ENCODE measurements around the gene SMOC2. TPM values are rescaled to one million over a fixed set of nuclear protein-coding genes. Genes with fewer than 3 reads are reported as not detected.

SMOC2 gene
- polyA plus RNA-seq, 1 of the 3 experiments (the other 2 are of a cell fraction) = not detected

GRCh38 chr6:168397012-168397411 lies 44.0 kb upstream of the SMOC2 start:
- Histone ChIP-seq H3F3A (replicated peaks; ENCODE audit: insufficient read depth) (no peaks in the 10 kb centered on the region), H4K20me1 (ENCODE audit: insufficient read depth) (no peaks in the 10 kb centered on the region), H3K36me3 (replicated peaks in 1 of 2; ENCODE audit: control insufficient read depth in 1 of 2, insufficient read depth in 2 of 2, low read length in 1 of 2) (no peaks in the 10 kb centered on the region), H3K4me2 (no peak overlapping the region), H3K9me2 (no peaks in the 10 kb centered on the region), H3K27ac (ENCODE audit: low read depth in 2 of 2, low read length in 1 of 2) (no peak overlapping the region), H2AFZ (ENCODE audit: low read depth) (no peak overlapping the region), H3K27me3 (ENCODE audit: insufficient read depth) (no peaks in the 10 kb centered on the region), H3K4me1 (ENCODE audit: control insufficient read depth in 1 of 2, insufficient read depth in 2 of 2, low read depth in 1 of 2, low read length in 1 of 2) (no peaks in the 10 kb centered on the region), H3K4me3 (ENCODE audit: low read depth in 2 of 2, low read length in 1 of 2) (no peak overlapping the region), H3K9ac (no peak overlapping the region), H3K79me2 (ENCODE audit: insufficient read depth) (no peaks in the 10 kb centered on the region), H3K9me3 (no peaks in the 10 kb centered on the region)
- POLR2A ChIA-PET = no interaction called here
- 51% methylated on average over 10 of the region's 10 CpGs for WGBS (ENCODE audit: low lambda C conversion rate)
- DNase-seq = no peak
- TF ChIP-seq, protein P1, sequence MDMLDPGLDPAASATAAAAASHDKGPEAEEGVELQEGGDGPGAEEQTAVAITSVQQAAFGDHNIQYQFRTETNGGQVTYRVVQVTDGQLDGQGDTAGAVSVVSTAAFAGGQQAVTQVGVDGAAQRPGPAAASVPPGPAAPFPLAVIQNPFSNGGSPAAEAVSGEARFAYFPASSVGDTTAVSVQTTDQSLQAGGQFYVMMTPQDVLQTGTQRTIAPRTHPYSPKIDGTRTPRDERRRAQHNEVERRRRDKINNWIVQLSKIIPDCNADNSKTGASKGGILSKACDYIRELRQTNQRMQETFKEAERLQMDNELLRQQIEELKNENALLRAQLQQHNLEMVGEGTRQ (IDR thresholded peaks at IDR 0.05; ENCODE audit: borderline replicate concordance, low read depth, low read length) = no peak
- TF ChIP-seq SMC3 (IDR thresholded peaks at IDR 0.05; ENCODE audit: low read depth, low read length) = no peak
- TF ChIP-seq, protein P2, sequence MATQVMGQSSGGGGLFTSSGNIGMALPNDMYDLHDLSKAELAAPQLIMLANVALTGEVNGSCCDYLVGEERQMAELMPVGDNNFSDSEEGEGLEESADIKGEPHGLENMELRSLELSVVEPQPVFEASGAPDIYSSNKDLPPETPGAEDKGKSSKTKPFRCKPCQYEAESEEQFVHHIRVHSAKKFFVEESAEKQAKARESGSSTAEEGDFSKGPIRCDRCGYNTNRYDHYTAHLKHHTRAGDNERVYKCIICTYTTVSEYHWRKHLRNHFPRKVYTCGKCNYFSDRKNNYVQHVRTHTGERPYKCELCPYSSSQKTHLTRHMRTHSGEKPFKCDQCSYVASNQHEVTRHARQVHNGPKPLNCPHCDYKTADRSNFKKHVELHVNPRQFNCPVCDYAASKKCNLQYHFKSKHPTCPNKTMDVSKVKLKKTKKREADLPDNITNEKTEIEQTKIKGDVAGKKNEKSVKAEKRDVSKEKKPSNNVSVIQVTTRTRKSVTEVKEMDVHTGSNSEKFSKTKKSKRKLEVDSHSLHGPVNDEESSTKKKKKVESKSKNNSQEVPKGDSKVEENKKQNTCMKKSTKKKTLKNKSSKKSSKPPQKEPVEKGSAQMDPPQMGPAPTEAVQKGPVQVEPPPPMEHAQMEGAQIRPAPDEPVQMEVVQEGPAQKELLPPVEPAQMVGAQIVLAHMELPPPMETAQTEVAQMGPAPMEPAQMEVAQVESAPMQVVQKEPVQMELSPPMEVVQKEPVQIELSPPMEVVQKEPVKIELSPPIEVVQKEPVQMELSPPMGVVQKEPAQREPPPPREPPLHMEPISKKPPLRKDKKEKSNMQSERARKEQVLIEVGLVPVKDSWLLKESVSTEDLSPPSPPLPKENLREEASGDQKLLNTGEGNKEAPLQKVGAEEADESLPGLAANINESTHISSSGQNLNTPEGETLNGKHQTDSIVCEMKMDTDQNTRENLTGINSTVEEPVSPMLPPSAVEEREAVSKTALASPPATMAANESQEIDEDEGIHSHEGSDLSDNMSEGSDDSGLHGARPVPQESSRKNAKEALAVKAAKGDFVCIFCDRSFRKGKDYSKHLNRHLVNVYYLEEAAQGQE (IDR thresholded peaks at IDR 0.05; ENCODE audit: low read depth, low read length) = no peak
- no peak for TF ChIP-seq FOXM1 (IDR thresholded peaks at IDR 0.05; ENCODE audit: low read depth)
- TF ChIP-seq TEAD4 (IDR thresholded peaks at IDR 0.05; ENCODE audit: borderline replicate concordance, insufficient read depth) = no peak
- no peak for TF ChIP-seq POLR2AphosphoS5 (IDR thresholded peaks at IDR 0.05; ENCODE audit: low read depth, low read length)
- TF ChIP-seq CHD2 (IDR thresholded peaks at IDR 0.05; ENCODE audit: low read length, partially characterized antibody) = no peak
- TF ChIP-seq SIN3A (IDR thresholded peaks at IDR 0.05; ENCODE audit: borderline replicate concordance, low read depth, low read length) = no peak
- TF ChIP-seq FOSL2 (IDR thresholded peaks at IDR 0.05; ENCODE audit: borderline replicate concordance, low read depth) = no peak
- TF ChIP-seq, protein P3, sequence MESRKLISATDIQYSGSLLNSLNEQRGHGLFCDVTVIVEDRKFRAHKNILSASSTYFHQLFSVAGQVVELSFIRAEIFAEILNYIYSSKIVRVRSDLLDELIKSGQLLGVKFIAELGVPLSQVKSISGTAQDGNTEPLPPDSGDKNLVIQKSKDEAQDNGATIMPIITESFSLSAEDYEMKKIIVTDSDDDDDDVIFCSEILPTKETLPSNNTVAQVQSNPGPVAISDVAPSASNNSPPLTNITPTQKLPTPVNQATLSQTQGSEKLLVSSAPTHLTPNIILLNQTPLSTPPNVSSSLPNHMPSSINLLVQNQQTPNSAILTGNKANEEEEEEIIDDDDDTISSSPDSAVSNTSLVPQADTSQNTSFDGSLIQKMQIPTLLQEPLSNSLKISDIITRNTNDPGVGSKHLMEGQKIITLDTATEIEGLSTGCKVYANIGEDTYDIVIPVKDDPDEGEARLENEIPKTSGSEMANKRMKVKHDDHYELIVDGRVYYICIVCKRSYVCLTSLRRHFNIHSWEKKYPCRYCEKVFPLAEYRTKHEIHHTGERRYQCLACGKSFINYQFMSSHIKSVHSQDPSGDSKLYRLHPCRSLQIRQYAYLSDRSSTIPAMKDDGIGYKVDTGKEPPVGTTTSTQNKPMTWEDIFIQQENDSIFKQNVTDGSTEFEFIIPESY (IDR thresholded peaks at IDR 0.05; ENCODE audit: borderline replicate concordance, low read depth) = no peak
- no peak for TF ChIP-seq GATA2 (CRISPR knock-in tag; IDR thresholded peaks at IDR 0.05)
- no peak for TF ChIP-seq EZH2phosphoT487 (IDR thresholded peaks at IDR 0.05; ENCODE audit: borderline replicate concordance, low read depth)
- no peak for TF ChIP-seq RXRA (IDR thresholded peaks at IDR 0.05; ENCODE audit: borderline replicate concordance, low read depth)
- no peak for TF ChIP-seq YY1 (IDR thresholded peaks at IDR 0.05; ENCODE audit: low read depth)
- no peak for TF ChIP-seq FOXJ3 (CRISPR knock-in tag; IDR thresholded peaks at IDR 0.05)
- no peak for TF ChIP-seq JUND (IDR thresholded peaks at IDR 0.05)
- TF ChIP-seq MEF2A (IDR thresholded peaks at IDR 0.05; ENCODE audit: borderline replicate concordance, low read depth) = no peak
- CTCF ChIA-PET = no interaction called here
